ENCODE measurements around the gene ZNF774. TPM values are rescaled to one million over a fixed set of nuclear protein-coding genes. Genes with fewer than 3 reads are reported as not detected.

Gene ZNF774
- total and polyA plus RNA-seq, 10 of the 15 experiments (the other 5 are each of a cell fraction or from before 2014, with no cell fraction given) = 0.35 to 2.5 (median 1.7) TPM

DNA sequence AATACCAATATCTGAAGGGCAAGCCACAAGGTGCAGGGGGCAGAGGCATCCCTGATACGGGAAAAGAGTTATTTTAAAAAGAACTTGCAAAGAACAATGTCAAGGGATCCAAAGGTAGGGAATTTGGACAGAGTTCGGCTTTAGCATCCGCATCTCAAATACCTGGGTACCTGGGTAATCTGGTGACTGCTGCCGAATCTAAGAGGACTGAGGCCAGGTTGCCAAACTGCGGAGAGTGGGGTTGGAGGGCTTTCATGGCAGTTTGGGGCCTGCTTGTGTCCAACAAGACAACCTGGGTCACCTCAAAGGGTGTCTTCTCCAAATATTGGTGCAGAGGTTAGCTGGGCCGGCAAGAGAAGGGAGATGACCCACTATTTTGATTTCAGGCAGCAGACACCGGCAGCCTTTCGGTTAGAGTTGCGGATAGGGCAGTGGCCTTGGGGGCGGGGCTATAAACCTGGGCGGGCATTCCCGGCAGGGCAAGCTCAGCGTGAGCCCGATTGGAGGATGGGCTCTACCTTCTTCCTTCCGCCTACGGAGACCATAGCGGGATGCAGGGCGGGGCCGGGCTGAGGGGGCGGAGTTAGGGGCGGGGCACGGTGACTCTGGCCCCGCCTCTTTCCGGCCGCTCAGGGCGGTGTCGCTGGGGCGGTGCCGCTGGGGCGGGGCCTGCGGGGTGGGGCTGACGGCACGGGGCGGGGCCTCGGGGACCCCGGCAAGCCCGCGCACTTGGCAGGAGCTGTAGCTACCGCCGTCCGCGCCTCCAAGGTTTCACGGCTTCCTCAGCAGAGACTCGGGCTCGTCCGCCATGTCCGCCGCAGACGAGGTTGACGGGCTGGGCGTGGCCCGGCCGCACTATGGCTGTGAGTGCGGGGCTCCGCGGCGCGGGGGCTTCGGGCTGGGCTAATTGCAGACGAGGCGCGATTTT, 35.7 kb downstream of the ZNF774 start, which contains the start of gene IQGAP1 (continued):
- TF ChIP-seq, protein P1, sequence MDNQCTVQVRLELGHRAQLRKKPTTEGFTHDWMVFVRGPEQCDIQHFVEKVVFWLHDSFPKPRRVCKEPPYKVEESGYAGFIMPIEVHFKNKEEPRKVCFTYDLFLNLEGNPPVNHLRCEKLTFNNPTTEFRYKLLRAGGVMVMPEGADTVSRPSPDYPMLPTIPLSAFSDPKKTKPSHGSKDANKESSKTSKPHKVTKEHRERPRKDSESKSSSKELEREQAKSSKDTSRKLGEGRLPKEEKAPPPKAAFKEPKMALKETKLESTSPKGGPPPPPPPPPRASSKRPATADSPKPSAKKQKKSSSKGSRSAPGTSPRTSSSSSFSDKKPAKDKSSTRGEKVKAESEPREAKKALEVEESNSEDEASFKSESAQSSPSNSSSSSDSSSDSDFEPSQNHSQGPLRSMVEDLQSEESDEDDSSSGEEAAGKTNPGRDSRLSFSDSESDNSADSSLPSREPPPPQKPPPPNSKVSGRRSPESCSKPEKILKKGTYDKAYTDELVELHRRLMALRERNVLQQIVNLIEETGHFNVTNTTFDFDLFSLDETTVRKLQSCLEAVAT (IDR thresholded peaks at IDR 0.05) = peak; percentile 78
- peak; percentile 29; the same call in 1 of the 3 replicates for TF ChIP-seq POU2F2 (IDR thresholded peaks at IDR 0.05; ENCODE audit: borderline replicate concordance, low read depth, low read length)
- 0 out of 3 replicates have a peak, but pooled peaks of 1 of the 2 experiments have one; percentile 28 for TF ChIP-seq EGR1 (IDR thresholded peaks at IDR 0.05; ENCODE audit: borderline replicate concordance in 1 of 2, low read depth in 2 of 2, low read length in 2 of 2)
- peak; percentile 94 for TF ChIP-seq POLR2AphosphoS5 (IDR thresholded peaks at IDR 0.05; ENCODE audit: low read length)
- peak in 1 of 2 experiments; percentile 18; a peak in 1 of 4 replicates for TF ChIP-seq BHLHE40 (IDR thresholded peaks at IDR 0.05; ENCODE audit: borderline replicate concordance in 1 of 2, low read depth in 2 of 2, low read length in 1 of 2)
- TF ChIP-seq SRF (IDR thresholded peaks at IDR 0.05; ENCODE audit: low read depth in 2 of 2, low read length in 2 of 2) = peak; percentile 91 to 97
- TF ChIP-seq, protein P2, sequence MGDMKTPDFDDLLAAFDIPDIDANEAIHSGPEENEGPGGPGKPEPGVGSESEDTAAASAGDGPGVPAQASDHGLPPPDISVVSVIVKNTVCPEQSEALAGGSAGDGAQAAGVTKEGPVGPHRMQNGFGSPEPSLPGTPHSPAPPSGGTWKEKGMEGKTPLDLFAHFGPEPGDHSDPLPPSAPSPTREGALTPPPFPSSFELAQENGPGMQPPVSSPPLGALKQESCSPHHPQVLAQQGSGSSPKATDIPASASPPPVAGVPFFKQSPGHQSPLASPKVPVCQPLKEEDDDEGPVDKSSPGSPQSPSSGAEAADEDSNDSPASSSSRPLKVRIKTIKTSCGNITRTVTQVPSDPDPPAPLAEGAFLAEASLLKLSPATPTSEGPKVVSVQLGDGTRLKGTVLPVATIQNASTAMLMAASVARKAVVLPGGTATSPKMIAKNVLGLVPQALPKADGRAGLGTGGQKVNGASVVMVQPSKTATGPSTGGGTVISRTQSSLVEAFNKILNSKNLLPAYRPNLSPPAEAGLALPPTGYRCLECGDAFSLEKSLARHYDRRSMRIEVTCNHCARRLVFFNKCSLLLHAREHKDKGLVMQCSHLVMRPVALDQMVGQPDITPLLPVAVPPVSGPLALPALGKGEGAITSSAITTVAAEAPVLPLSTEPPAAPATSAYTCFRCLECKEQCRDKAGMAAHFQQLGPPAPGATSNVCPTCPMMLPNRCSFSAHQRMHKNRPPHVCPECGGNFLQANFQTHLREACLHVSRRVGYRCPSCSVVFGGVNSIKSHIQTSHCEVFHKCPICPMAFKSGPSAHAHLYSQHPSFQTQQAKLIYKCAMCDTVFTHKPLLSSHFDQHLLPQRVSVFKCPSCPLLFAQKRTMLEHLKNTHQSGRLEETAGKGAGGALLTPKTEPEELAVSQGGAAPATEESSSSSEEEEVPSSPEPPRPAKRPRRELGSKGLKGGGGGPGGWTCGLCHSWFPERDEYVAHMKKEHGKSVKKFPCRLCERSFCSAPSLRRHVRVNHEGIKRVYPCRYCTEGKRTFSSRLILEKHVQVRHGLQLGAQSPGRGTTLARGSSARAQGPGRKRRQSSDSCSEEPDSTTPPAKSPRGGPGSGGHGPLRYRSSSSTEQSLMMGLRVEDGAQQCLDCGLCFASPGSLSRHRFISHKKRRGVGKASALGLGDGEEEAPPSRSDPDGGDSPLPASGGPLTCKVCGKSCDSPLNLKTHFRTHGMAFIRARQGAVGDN (IDR thresholded peaks at IDR 0.05) = 0 out of 2 replicates have a peak, but pooled peaks have one; percentile 35
- TF ChIP-seq FOS (IDR thresholded peaks at IDR 0.05; ENCODE audit: borderline replicate concordance, extremely low read depth, insufficient read length) = no peak
- TF ChIP-seq CHD2 (IDR thresholded peaks at IDR 0.05; ENCODE audit: borderline replicate concordance, low read depth, low read length) = peak; percentile 33; the same call in 1 of the 2 replicates
- TF ChIP-seq TCF12 (IDR thresholded peaks at IDR 0.05; ENCODE audit: low read depth, low read length) = peak; percentile 66; the same call in 1 of the 2 replicates
- TF ChIP-seq POLR2A (IDR thresholded peaks at IDR 0.05; ENCODE audit: low read depth, low read length) = peak; percentile 96
- TF ChIP-seq, protein P3, sequence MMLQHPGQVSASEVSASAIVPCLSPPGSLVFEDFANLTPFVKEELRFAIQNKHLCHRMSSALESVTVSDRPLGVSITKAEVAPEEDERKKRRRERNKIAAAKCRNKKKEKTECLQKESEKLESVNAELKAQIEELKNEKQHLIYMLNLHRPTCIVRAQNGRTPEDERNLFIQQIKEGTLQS (IDR thresholded peaks at IDR 0.05; ENCODE audit: borderline replicate concordance, extremely low read depth, low read depth, low read length) = no peak
- 0 out of 2 replicates have a peak, but pooled peaks have one; percentile 6 for TF ChIP-seq CBX5 (IDR thresholded peaks at IDR 0.05; ENCODE audit: low read depth)
- peak; percentile 91 for TF ChIP-seq YY1 (IDR thresholded peaks at IDR 0.05; ENCODE audit: low read depth, low read length)
- TF ChIP-seq HCFC1 (IDR thresholded peaks at IDR 0.05; ENCODE audit: low read length) = no peak; the same call in 1 of the 2 replicates
- peak; percentile 16; the same call in 1 of the 2 replicates for TF ChIP-seq RUNX3 (IDR thresholded peaks at IDR 0.05; ENCODE audit: low read length)
- TF ChIP-seq, protein P4, sequence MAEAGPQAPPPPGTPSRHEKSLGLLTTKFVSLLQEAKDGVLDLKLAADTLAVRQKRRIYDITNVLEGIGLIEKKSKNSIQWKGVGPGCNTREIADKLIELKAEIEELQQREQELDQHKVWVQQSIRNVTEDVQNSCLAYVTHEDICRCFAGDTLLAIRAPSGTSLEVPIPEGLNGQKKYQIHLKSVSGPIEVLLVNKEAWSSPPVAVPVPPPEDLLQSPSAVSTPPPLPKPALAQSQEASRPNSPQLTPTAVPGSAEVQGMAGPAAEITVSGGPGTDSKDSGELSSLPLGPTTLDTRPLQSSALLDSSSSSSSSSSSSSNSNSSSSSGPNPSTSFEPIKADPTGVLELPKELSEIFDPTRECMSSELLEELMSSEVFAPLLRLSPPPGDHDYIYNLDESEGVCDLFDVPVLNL (IDR thresholded peaks at IDR 0.05; ENCODE audit: low read depth, low read length) = no peak
